GM18511 (cell line): ENCODE measurements around the gene YES1.
"Not testable (repeated sequence)": the region's sequence is repeated elsewhere in the genome, so short reads cannot be mapped to it uniquely, and the experiment has no call there.

Experiments
- ATAC-seq: cut with Tn5 transposase; IDR thresholded peaks from one replicate; pipeline ENCODE4 v1.9.1; 2021; ENCODE audit warnings: mild to moderate bottlenecking, moderate library complexity; ENCODE audit not compliant: unreplicated experiment

Gene YES1

GRCh38 chr18:824179-824578, 12.1 kb upstream of the YES1 start:
- no peak for ATAC-seq

DNA sequence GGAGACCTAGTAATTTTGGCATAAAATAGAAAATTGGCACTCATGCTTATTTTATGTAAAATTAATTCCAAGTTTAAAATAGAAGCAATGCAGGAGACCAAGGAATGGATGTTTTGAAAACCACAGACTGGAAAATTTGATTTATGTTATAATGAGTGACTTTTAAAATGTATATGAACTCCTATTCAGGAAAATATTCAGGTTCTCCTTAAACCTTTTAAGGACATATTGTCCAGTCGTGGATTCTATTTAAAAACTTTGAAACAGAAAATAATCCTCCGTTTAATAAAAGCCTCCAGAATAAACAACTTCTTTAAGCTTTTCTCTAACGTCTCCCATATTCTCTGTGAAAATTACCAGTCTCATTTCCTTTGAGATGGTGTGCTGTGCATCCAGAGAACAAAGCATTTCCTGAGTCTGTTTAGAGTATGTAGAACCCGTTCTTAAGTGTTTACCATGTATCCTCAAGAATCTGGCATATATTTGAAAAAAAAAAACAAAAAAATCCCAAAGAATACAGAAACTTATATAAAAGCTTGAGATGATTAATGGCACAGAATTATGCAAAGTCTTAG, 8.6 kb upstream of the YES1 start:
- no peak for ATAC-seq

- no peak for ATAC-seq
Observed at GRCh38 chr18:816869-817268, 4.8 kb upstream of the YES1 start.

GRCh38 chr18:816088-816653, 4.1 kb upstream of the YES1 start:
- no peak for ATAC-seq

- ATAC-seq: no peak
Observed at GRCh38 chr18:815353-815752, 3.3 kb upstream of the YES1 start.

- ATAC-seq: no peak
Observed at GRCh38 chr18:814300-815084, 2.5 kb upstream of the YES1 start.

GRCh38 chr18:813172-814071, 1.4 kb upstream of the YES1 start:
- ATAC-seq: peak; percentile 2

GRCh38 chr18:812376-813171, 532 bp upstream of the YES1 start:
- peak; percentile 50 for ATAC-seq

- peak; percentile 16 for ATAC-seq
Observed at GRCh38 chr18:811182-811891, 705 bp downstream of the YES1 start.

DNA sequence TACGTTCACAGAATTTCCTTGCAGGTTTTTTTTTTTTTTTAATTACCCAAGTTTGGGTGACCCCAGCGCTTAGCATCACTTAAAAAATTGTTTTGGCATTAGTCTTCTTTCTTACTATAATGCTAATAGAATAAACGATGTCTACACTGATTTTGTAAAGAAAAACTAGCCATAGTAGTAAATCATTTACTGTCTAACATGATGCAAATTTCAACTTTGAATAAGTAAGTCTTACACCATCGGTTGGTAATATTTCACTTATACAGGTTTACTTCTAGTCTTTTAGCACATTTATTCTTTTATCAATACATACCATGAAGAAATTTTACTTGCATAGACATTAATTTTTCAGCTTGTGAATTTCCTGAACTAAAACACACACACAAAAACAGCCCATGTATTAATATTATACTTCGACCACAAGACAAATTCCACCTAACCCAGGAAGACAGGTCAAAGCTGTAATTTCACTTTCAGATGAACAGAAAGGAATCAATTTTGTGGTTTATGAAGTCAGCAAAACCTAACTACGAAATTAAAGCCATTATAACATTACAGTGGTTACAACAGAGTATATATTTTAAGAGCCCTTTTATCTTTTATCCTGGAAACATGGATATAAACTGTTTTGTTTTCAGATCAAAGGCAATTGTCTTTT, 1.9 kb downstream of the YES1 start:
- ATAC-seq: peak; percentile 27

DNA sequence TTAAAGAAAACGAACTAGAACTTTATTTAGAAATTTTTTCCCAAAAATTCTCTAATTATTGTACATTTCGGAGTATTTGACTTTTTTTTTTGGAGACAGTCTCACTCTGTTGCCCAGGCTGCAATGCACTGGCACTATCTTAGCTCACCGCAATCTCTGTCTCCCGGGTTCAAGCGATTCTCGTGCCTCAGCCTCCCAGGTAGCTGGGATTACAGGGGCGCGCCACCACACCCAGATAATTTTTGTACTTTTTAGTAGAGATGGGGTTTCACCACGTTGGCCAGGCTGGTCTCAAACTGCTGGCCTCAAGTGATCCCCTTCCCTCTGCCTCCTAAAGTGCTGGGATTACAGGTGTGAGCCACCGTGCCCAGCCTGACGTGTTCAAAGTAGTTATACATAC, 2.8 kb downstream of the YES1 start:
- not testable (repeated sequence) for ATAC-seq

DNA sequence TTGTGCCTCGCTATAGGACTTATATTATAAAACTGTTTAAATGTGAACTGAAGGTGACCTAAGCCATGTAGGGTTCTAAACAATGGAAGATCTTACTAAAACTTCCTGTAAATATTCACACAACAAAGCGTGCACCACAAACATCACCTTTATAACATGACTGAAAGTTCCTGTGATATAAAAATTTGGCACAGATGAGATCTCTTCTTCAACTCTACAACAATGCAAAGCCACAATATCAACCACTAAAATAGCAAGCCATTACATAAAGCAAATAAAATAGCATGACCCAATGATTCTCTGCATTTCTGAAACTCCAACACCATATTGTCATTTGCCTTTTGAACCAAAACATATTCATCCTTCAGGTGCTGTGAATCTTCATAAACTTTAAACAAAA, 3.5 kb downstream of the YES1 start:
- no peak for ATAC-seq

DNA sequence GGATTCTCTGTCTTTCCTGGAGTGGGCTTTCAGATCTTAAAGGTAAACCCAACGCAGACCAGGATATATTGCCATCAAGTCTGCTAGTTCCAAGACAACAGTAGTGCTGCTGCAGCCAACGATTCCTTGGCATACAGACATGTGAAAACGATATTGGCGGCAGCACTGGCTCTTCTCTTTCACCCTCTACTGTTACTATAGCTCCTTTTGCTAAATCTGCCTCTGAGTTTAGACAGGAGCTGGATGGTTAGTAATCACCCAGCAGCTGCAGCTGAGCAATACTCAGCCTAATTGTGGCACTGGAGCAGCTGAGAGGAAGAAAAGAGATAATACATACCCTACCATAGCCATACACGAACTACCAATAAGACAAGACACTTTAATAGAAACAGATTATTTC, 4.0 kb downstream of the YES1 start:
- no peak for ATAC-seq

- peak; percentile 32 for ATAC-seq
Observed at GRCh38 chr18:805755-806110, 6.3 kb downstream of the YES1 start.

- ATAC-seq: peak; percentile 47
Observed at GRCh38 chr18:805008-805754, 6.9 kb downstream of the YES1 start.

- ATAC-seq: no peak
Observed at GRCh38 chr18:801137-801536, 10.9 kb downstream of the YES1 start.

- ATAC-seq: no peak
Observed at GRCh38 chr18:799943-800342, 12.1 kb downstream of the YES1 start.

DNA sequence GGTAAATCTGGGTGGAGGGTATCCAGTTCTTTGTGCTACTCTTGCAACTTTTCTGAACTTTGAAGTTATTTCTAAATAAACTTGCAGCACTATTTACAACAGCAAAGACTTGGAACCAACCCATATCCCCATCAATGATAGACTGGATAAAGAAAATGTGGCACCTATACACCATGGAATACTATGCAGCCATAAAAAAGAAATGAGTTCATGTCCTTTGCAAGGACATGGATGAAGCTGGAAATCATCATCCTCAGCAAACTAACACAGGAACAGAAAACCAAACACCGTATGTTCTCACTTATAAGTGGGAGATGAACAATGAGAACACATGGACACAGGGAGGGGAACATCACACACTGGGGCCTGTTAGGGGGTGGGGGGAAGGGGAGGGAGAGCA, 16.7 kb downstream of the YES1 start:
- not testable (repeated sequence) for ATAC-seq

DNA sequence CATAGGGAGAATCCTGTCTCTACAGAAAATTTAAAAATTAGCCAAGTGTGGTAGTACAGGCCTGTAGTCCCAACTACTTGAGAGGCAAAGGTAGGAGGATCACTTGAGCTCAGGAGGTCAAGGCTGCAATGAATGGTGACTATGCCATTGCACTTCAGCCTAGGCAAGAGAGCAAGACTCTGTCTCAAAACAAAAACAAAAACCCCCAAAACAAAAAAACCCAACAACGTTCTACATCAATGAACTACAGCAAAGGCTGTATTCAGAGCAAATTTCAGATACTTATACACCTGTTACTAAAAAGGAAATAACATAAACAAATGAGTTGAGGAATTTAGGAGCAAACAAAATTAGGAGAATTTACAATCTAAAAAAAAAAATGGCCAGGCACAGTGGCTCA, 22.6 kb downstream of the YES1 start:
- ATAC-seq: no peak
